Stimulated activated CD4-positive, alpha-beta T cell treated with anti-CD3 and anti-CD28 coated beads, Interleukin-2, amount 100 ng/mL, for 24 hours (primary cell): ENCODE measurements around the gene CXCR4.
"Not testable (repeated sequence)": the region's sequence is repeated elsewhere in the genome, so short reads cannot be mapped to it uniquely, and the experiment has no call there.

Experiments used
- DNase-seq, 2 donors: peaks; one replicate each; pipeline ENCODE4 v3.0.0-alpha.2; 2020

CXCR4 gene

GRCh38 chr2:136112317-136113208 lies 5.4 kb downstream of the CXCR4 start:
- no peak for DNase-seq

- no peak for DNase-seq
Measured at GRCh38 chr2:136111711-136112110, 6.2 kb downstream of the CXCR4 start.

DNA sequence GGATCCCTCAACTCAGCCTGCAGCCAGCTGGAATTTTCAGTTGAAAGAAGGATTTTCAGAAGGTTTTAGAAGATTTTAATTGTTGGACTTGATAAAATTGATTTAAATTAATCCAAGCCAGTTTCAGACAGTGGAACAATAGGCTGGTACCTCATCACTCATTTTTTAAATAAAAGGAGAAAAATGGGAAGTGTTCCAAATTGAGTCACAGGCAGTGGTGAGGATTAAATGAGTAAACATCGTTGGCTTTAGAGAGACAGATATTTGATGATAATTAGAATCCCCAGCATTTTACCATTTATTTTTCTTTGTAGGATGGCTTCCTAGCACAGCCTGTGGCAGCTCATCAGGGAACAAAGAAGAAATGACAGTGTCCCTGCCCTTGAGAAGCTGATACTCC lies 7.4 kb downstream of the CXCR4 start:
- no peak for DNase-seq

GRCh38 chr2:136108463-136108862 lies 9.5 kb downstream of the CXCR4 start:
- DNase-seq: no peak

DNA sequence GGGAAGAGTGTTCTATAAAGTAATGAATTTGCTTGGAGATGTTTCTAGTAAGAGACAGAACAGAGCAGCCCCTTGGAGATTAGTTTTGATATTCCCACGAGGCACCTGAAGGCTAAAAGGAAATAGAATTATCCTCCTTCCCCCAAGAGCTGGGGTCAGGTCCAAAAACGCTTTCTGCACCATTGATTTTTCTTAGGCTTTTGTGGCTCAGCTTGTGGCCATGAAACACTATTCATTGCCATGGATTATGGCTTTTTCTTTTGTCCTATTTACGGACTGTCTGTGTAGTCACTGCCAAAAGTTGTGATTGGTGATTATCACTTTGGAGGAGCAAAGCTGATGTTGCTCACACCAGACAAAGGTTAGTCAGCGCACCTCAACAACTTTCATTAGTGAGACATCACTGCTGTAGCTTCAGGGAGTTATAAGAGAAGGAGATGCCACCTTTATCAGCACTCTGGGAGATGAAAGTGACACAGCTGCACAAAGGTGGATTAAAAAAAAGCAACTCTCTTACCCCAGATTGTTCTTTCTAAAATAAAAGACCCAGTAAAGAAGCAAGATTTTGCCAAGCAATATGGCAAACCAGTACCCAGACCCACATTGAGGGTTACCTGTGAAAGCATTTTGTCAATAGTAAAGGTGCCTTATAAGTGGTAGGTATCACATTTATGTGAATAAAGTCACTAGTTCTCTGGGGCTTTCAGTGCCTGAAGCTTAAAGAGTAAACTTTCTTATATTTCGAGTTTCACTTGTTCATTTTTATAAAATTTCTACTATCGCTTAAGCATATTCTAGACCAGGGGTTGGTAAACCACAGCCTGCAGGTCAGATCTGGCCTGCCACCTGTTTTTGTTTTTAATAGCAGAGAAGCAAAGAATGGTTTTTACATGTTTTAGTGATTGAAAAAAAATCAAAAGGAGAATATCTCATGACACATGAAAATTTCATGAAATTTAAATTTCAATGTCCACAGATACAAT lies 10.6 kb downstream of the CXCR4 start:
- DNase-seq: no peak

DNA sequence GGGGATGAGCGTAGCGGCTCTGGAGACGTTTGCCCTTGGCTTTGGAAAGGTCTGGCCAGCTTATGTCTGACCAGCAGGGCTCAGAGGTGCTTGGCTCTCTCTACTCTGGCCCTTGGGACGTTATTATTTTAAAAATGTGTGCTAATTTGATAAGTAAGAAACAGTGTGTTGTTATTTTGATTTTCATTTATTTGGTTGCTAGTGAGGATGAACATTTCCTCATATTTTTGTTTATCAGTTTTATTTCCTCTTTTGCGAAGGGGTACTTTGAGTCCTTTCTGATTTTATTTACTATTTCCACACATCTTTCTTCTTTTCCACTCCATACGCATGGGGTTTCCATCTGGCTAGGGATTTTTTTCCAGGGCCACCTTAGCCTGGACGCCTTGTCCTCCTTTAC lies 11.4 kb downstream of the CXCR4 start:
- no peak for DNase-seq

- DNase-seq: no peak
Measured at GRCh38 chr2:136104977-136105376, 13.0 kb downstream of the CXCR4 start.

DNA sequence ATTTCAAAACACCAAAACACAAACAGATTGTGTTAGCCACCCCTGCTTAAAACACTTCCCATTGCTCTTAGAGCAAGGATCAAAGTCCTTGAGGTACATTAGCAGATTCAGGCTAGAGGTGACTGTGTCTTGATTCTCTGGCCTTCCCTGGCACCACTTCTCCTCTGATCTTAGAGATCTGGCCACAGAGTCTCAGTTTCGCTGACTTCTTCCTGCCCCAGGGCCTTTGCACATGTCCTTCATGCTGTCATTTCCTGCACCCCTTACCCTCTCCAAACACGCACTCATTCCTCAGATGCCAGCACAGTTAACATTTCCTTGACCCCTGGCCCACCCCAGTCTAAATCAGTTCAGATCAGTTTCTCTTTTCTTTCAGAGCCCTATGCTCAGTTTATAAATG lies 16.9 kb downstream of the CXCR4 start:
- DNase-seq: no peak

DNA sequence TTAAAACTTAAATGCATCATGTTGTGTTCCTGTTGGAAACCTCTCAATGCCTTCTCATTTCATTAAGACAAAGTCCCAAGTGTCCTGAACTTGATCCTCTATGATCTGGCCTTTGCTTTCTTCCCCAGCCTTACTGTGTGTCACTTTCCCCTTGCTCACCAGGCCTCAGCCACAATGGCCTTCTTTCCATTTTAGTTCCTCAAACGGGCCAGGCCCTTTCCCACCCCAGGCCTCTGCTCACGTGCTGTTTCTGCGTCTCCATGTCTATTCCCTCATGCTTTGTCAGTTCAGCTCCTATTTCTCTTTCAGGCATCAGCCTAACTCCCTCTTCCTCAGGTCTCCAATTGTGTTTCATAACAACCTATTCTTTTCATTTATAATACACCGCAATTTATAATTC lies 19.5 kb downstream of the CXCR4 start:
- DNase-seq: no peak

- no peak for DNase-seq
Measured at GRCh38 chr2:136093583-136093982, 24.4 kb downstream of the CXCR4 start.

- no peak for DNase-seq
Measured at GRCh38 chr2:136091899-136092298, 26.1 kb downstream of the CXCR4 start.

GRCh38 chr2:136087901-136088460 lies 30.0 kb downstream of the CXCR4 start:
- not testable (repeated sequence) for DNase-seq

GRCh38 chr2:136086253-136087016 lies 31.5 kb downstream of the CXCR4 start:
- DNase-seq: no peak

DNA sequence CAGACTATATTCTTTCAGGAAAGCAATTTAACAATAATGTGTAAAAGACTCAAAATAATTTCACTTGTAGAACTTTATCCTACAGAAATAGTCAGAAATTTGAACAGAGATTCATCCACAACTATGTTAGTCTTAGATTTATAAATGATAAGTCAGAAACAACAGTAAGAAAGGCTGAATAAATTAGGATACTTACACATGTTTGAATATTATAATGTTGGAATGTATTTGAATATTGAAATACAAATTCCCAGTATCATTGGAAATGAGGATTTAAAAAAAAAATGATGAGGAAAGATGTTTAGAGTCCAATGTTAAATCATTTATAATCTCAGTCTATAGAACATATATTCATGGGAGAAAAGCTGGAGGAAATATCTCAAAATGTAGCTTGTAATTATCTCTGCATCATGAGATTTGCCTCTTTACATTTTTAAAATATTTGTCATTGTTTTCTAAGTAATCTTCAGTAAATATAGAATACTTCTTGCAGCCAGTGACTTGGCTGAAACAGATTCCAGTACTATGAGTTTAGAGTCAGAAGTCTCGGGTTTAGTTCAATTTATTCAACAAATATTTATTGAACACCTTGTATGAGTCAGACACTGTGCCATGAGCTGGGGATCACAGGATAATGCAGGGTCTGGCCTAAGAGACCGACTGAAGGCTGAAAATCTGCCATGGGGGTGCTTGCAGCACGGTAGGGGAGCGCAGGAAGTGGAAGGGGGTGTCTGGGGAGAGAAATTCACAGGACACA lies 32.3 kb downstream of the CXCR4 start:
- no peak for DNase-seq

DNA sequence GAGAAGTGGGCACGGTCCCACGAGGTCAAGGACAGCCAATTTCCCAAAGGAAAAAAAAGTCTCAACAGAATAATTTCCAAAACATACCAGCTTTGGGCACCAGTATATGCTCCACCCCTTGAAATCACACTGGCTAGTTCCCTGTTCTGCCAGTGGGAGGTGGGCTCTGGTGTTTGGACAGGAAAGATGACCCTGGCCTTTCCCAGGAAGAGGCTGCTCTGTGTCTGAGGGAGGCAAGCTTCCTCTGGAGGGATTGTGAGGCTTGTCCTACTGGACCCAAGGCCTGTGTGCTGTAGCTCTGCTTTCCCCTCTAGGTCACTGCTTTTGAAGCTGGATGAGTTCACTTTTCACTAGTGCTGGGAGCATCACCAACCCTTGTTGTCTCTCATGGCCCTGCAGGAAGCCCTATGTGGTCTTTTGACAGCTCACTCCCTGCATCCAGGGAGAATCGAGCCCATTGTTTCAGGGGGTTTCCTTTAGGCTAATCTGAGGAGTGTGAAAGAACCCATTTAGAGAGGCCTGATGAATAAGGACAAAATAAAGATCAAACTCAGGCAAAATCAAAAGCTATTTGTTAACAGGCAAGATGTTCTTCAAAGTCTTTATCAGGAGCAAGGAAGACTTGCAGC lies 36.3 kb downstream of the CXCR4 start:
- DNase-seq: no peak

DNA sequence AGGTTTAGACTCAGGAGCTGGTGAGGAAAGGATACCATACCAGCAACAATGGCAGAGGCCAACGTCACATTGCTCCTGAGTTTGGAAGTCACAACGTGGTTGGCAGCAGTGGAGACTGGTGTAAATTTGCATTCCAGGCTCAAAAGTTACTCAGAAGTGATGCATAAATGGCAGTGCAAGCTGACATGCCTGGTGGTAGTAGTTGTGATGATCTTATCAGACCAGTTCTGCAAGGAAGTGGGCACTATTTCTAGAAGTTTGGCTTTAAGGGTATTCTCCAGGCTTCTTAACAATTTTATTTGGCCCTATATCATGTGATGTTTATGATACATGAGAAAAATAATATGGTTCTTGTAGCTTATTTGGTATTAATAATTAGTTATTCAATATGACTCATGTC lies 37.8 kb downstream of the CXCR4 start:
- DNase-seq: no peak

- no peak for DNase-seq
Measured at GRCh38 chr2:136077107-136077506, 40.8 kb downstream of the CXCR4 start.

GRCh38 chr2:136075476-136075875 lies 42.5 kb downstream of the CXCR4 start:
- no peak for DNase-seq

DNA sequence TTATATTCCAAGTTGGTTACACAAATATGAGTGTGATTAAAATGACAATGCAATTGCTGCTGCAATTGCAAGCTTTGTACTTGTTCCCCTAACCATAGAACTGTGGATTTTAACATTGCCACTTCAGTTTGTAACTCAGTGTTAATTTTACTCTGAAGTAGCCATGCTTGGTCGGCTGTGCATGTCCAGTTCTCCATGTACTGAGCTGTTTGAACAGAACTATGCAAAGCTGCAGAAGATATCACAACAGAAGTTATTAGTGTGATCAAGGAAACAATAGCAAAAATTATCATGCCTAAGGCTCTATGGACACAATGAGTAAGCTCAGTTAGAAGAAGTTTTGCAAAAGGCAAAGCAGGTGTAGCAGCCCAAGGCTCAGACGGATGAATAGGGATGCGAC lies 45.3 kb downstream of the CXCR4 start:
- no peak for DNase-seq

- DNase-seq: not testable (repeated sequence)
Measured at GRCh38 chr2:136071887-136072286, 46.1 kb downstream of the CXCR4 start.

GRCh38 chr2:136070913-136071312 lies 47.0 kb downstream of the CXCR4 start:
- no peak for DNase-seq
